GM21526 (cell line): ENCODE results near the gene HRC.
"Not testable (repeated sequence)": the region's sequence is repeated elsewhere in the genome, so short reads cannot be mapped to it uniquely, and the experiment has no call there.

Experiments
- ATAC-seq: cut with Tn5 transposase; IDR thresholded peaks from one replicate; pipeline ENCODE4 v1.9.1; 2021; ENCODE audit warnings: moderate library complexity; ENCODE audit not compliant: unreplicated experiment, low FRiP score

HRC gene

DNA sequence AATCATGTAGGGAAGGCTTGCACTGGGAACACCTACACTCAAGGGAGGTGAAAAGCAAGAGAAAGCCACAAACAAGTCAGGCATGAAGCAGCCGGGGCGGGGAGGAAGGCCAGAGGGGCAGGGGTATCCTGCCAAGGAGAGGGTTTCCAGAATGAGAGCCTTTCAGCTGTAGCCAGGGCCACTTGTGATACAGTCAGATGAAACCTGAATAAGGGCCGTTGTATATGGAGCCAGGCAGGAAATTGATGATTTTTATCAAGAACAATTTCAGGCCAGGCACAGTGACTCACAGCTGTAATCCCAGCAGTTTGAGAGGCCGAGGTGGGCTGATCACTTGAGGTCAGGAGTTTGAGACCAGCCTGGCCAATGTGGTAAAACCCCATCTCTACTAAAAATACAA, 6.8 kb upstream of the HRC start:
- no peak for ATAC-seq

DNA sequence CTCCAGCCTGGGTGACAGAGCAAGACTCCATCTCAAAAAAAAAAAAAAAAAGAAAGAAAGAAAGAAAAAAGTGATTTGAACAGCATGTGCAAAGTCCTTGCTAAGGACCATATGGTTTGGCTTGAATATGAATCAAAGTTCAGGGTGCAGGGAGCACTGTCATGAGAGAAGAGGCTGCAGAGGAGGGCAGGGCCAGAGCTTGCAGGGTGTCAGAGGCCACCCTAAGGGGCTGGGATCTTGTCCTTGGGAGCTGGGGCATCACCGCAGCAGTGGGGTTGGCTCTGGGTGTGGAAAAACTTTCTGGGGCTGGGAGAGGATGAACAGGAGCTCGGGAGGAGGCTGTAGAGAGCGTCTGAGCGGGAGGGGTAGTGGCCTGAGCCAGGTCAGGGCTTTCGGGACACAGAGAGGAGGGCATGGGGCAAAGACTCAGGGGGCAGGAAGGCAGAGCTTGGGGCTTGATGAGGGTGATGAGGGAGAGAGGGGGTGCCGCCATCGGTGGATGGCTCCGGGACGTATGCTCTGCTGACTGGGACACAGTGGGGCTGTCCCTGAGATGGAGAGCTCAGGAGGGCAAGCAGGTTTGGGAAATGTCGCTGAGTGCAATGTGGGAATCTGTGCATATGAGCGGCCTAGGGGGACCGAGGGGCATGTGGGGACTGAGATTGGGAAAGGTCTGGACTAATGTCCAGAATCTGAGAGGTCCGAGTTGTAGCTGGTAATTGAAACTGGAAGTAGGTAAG, 5.4 kb upstream of the HRC start:
- ATAC-seq: no peak

DNA sequence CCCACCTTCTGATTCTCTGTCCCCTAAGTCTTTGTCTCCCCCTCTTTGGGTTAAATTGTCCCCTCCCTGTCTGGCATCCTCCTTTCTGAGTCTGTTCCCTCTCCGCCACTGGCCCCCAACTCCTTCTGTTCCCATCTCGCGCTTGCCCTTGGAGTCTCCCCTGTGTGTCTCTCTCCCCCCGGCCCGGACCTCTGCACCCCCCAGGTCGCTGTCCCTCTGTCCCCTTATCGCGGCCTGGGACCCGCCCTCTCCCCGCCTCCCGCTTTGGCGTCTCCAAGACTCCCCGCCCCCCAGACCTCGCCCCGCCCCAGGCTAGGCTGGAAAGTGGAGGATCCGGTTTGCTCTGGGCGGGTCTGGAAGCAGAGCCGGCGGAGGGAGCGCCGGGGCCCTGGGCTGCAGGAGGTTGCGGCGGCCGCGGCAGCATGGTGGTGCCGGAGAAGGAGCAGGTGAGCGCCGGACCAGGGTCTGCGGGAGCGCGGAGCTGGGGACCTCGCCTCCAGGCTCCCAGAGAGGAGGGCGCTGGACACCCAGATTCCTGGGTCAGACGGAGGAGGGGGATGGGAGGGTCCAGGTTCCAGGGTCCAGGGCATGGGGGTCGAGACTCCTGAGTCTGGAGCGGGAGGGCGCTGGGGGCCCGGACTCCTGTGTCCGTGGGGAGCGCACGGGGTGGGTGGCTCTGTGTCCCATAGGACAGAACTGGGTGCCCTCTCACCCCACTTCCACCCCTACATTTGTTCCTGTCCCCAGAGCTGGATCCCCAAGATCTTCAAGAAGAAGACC, 2.4 kb upstream of the HRC start, which contains the start of gene TRPM4:
Gene TRPM4, plus strand, starts transcription at position 348 of the 780 bp plus-strand sequence. Its CDS starts 75 bp downstream, at position 423.
- no peak for ATAC-seq

DNA sequence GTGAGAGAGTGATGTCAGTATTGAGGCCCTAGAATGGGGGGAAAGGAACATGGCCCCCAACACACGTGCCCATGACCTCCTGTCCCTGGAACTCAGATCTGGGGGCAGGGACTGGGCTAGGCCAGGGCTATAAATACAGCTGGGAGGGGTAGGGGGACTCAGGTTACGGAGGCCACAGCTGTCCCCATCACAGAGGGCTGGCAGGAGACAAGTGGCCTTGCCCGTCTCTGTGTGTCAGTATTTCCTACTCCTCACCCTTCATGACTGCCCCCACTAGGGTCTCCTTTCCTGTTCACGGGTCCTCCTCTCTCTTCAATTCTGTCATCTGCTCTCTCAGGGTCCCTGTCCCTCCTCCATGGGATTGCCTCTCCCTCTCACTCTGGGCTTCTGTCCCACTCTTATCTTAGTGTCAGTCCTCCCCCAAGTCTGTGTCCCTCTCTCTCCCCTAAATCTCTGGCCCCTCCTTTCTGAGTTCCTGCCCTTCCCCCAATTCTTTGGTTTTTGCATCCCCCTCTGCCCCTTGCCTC, 687 bp upstream of the HRC start:
- ATAC-seq: no peak

DNA sequence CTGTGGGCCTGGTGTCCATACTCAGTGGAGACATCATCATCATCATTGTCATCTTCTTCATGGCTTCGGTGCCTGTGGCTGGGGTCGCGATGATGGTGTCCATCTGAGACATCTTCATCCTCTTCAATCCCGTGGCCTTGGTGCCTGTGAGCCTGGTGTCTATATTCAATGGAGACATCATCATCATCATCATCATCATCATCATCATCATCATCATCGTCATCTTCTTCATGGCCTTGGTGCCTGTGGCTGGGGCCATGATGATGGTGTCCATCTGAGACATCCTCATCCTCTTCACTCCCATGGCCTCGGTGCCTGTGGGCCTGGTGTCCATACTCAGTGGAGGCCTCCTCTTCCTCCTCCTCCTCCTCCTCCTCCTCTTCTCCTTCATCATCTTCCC, 917 bp downstream of the HRC start:
- ATAC-seq: no peak

DNA sequence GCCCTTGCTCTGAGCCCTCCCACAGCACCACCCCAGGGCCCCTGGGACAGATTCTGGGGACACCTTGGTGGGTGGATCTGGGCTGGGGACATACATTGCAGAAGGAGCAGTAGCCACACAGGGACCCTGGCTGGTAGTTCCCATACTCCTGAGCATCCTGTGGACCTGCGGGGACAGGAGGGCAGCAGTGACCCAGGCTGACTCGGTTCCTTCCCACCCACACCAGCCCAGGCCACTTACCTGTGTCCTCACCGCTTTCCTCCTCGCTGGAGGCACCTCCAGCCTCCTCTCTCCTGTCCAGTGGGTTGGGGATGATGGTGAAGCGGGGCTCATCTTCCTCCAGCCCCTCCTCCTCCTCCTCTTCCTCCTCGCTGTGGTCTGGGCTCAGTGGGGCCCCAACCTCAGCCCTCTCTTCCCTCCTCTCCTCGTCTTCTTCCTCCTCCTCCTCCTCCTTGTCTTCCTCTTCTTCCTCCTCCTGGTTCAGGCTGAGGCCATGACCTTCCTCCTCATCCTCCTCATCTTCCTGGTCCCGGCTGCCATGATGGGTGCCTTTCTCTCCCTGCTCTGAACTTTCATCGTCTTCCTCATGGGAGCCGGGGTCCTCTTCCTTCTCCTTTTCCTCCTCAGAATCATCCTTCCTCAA, 1.9 kb downstream of the HRC start:
- no peak for ATAC-seq

DNA sequence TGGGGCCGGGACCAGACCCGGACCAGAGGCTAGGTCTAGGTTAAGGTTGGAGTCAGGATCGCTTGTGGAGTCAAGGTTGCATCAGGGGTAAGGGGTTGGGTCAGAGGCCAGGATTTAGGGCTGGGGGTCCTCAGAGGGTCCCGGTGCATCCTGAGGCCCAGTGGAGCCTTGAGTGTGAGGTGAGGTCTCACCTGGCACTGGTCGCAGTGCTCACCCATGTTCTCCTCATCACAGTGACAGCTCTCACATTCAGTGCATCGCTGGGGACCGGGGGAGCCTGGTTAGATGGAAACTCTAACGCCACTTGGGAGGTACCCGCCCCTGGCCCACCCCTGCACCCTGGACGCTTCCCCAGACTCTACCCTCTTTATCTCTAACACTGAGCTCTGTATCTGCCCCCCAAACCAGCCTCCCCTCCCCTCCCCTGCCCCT, 3.1 kb downstream of the HRC start:
- ATAC-seq: no peak

DNA sequence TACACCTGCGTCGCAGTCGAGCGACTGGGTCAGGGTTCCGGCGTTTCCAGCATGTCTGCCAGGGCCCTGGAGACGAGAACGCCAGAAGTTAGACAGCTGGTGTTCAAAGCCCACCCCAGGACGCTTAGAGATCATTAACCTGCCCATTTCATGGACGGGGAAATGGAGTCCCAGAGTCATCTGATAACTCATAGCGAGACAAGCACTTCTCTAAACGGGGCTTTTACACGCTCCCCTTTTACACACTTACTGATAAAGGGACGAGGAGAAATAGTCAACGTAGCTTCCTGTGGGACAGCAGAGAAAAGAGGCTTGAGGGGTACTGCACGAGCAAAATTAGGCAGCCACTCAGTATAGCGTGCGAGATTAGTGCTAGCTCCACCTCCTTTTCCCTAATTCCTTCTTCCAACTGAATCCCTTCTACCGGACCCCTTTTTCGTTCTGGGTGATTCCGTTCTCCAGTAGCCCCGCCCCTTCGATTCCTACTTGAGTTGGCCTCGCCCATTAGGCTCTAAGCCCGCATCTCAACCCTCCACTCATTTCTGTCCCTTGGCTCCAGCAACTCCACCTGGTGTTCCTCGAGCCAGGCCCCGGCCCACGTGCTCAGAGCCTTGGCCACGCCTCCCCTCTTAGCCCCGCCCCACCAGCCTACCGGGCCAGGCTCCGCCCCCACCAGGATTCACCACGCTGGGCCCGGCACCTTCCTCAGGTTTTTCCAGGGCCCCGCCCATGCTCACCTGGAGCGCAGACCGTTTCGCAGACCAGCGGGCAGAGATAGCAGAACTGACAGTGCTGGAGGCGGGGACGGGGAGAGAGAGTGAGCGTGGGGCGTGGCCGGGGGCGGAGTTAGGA, 3.7 kb downstream of the HRC start:
- ATAC-seq: no peak

DNA sequence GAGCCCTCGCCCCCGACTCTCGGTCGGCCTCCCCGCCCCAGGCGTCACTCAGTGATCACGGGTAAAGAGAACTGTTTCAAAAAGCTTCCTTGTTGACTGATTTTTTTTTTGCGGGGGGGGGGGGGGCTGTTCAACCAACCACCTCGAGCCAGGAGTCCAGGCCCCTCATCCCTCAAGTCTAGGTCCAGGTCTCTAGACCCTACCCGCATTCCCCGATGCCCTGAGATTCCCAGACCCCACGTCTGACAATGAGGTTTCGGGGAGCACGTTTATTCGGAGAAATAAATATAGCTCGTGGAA, 4.3 kb downstream of the HRC start:
- ATAC-seq: no peak

DNA sequence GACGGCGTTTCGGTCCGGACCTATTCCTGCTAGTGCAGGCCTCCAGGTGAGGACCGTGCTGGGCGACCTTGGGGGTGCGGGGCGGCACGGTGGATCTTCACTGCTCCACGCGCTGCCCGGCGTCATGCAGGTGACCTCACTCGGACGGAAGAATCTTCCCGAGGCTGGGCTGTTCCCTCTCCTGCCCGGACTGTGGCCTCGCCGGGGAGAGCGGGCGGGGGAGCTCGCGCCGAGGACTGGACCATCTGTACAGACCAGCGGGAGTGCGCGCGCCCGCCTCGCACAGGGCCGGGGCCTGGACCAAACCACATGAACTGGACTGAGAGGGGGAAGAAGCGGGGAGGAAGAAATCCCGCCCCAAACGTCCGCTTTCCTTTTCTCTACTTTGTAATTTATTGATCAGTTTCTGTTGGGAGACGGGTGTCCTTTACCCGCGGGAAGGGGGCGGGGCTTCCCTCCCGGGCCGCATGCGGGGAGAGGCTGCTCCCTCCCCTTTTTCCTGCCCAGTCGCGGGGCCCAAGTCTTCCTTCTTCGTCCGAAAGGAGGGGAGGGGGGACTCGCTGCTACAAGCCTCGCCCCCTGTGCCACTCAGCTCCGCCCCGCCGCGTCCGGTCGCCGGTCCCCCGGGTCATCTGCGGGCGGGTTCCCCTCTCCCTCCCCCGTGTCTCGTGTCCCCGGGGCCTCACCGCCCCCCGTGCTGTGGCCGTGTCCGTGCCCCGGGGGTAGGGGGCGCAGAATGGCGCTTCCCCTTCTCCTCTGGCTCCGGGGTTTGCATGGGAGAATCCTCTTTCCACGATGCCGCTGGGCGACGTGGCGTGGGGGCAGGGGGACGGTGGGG, 4.9 kb downstream of the HRC start:
- no peak for ATAC-seq

DNA sequence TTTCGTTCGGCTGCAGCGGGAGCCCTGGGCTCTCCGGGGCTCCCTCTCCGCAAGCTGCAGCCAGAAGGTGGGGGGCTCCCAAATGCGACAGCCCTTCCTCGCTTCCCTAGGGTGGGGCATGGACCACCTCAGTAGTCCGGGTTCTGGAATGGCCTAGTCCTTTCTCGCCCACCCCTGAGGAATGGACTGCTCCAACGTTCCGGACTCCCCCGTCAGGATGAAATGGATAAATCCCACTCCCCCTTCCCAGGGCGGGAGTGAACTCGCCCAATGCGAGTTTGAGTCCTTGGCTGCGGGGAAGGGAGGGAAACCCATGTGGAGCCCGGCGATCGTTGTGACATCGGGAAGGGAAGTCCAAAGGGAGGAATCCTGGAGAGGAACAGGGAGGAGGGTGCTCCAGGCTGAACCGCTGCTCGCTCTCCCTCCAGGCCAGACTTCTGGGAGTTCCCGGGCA, 5.5 kb downstream of the HRC start:
- ATAC-seq: no peak

DNA sequence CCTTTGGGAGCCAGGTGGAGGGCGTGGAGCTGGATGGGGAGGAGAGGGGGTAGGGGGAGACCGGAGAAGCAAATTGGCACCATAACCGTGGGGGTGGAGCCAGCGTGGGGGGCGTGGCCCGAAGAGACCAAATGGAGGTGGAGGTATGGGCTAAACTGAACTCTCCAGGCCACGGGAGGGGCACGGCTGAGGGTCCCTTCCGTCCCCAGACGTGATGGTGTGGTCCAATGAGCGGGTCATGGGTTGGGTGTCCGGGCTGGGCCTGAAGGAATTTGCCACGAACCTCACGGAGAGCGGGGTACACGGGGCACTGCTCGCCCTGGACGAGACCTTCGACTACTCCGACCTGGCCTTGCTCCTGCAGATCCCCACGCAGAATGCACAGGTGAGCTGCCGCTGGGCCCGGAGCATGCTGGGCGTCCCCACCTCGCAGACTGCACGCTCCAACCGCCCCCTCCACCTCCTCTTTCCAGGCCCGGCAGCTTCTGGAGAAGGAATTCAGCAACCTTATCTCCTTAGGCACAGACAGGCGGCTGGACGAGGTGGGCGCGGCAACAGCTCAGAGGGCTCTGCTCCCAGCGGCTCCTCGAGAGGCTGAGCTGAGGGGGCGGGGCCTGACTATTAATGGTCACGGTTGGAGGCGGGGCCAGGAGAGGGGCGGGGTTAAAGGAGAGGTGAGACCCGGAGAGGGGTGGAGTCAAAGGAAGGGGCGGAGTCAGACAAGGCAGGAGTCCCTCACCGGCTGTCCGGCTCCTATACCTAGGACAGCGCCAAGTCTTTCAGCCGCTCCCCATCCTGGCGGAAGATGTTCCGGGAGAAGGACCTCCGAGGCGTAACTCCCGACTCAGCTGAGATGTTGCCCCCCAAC, 6.2 kb downstream of the HRC start:
- ATAC-seq: no peak

DNA sequence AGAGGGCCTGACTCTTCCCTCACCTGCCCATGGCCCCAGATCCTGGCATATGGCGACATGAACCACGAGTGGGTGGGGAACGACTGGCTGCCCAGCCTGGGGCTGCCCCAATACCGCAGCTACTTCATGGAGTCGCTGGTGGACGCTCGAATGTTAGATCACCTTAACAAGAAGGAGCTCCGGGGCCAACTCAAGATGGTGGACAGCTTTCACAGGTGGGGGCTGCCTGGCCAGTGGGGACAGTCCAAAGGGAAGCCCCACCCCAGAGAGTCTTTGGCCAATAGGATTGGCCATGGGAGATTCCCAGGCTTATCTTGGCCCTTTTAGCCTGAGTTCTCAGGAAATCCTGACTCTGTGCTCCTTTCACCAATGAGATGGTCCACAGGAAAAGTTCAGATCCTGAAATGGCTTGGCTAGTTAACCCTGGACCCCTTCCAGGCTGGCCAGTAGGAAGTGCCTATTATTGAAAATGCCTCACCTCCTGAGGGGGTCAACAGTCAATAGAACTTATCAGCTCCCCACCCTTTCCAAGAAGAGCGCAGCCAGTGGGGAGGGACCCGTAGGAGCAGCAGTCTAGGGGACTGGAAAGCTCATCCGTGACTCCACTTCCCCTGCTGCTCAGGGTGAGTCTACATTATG, 7.0 kb downstream of the HRC start:
- no peak for ATAC-seq

DNA sequence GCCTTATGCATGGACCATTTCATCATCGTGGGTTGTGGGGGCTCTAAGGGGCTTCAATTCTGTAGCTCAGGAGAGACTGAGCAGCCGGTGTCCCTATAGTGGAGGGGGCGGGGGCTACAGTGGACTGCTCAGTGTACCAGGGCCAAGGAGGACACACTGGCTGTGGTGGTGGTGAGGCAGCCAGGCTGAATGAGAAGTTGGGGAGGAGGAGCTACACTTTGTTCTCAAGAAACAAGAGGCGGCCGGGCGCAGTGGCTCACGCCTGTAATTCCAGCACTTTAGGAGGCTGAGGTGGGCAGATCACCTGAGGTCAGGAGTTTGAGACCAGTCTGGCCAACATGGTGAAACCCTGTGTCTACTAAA, 8.8 kb downstream of the HRC start:
- not testable (repeated sequence) for ATAC-seq

DNA sequence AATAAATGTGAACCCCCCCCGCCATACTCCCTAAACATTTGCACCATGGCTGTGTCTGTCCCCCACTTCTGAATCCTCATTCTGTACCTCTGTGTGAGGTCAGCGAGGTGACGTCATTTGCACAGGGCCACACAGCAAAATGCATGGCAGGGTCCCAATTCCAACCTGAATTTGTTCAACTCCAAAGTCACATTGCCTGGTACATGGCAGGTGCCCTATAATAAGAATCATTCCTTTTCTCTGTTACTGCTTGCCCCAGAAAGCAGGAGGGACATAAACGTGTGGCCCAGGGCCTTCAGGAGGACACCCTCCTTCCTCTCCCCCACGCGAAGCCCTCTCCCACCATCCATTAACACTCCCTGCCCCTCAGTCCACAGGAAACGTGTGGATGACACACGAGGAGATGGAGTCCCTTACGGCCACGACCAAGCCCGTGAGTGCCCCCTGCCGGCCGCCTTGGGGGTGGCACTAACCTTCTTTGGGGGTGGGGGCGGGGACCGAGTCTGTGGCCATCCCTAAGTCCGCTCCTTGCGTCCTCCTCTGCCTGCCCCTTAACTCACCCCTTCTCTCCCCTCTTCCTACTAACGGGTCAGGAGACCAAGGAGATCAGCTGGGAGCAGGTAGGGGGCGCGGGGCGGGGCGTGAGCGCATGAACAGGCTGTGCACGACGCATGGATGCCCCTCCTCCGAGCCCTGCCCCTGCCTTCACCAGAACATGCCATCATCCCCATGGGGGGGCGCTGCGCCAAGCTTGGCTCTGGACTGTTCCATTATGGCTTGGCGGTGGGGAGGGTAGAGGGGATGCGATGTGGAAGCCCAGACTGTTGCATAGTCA, 9.4 kb downstream of the HRC start:
- no peak for ATAC-seq

DNA sequence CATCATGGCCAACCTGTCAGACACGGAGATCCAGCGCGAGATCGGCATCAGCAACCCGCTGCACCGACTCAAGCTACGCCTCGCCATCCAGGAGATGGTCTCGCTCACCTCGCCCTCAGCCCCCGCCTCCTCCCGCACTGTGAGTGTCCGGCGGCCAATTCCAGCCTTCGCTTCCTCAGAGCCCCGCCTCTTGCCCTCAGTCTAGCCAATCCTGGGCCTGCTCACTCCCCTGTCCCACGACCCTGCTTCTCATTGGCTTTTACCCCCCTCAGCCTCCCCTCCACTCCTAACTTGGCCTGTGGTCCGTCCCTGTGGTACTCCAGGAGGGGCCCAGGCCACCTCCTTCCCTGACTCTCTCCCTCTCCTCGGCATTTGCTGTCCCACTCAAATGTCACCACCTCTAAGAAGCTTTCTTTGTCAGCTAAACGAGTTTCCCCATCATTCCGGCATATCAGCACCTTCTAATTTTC, 12.3 kb downstream of the HRC start:
- no peak for ATAC-seq

DNA sequence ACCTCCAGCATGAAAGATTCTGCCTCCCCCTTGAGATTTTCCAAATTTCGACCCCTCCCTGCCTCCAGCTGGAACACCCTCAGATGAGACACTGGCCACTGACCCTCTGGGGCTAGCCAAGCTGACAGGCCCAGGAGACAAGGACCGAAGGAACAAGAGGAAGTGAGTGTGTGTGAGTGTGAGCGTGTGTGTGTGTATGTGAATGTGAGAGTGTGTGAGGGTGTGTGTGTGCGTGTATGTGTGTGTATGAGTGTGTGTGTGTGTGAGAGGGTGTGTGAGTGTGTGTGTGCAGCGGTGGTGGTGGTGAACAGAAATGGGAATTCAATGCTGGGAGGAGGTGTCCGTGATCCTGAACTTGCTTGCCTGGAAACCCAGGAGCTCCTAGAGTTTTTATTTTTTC, 13.8 kb downstream of the HRC start:
- ATAC-seq: no peak
